Measurements from ENCODE around the gene TMEM72. TPM values are rescaled to one million over a fixed set of nuclear protein-coding genes. Genes with fewer than 3 reads are reported as not detected.

Gene TMEM72
- total and polyA plus RNA-seq, 2 donors (not counting 3 experiments of a cell fraction or from before 2014, with no cell fraction given), result not detected

DNA sequence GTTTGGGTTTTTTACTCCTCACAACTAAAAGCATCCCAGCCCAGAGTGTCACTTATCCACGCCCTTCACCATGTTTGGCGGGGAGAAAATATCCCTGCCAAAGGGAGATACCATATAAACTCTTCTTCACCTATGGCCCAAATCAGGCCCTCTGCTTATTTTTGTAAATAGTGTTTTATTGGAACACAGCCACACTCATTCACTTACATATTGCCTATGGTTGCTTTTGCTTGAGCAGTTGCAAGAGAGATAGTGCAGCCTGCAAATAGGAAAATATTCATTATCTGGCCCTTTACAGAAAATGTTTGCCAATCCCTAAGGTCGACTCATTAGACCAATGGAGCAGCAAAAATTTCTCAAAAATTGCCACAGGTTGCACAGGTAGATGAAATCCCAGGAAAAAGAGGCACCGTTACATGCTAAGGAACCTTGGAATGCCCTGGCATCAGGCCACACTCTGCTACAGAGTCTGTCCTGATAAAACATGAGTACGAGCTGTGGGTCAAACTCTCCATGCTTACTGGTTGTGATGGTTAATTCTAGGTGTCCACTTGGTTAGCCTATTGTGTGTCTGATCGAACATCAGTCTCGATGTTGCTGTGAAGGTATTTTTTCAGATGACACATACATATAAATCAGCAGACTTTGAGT, 40.6 kb downstream of the TMEM72 start:
- H3K9ac ChIP-seq (replicated peaks; ENCODE audit: extremely low read depth, insufficient read depth, low read length), result no peak overlapping the region
- TF ChIP-seq GATA2 (IDR thresholded peaks at IDR 0.05; ENCODE audit: insufficient read depth, insufficient read length, low read depth, low read length) (no peak), EZH2 (IDR thresholded peaks at IDR 0.05; ENCODE audit: borderline replicate concordance, low read depth, low read length, severe bottlenecking) (no peak), JUN (IDR thresholded peaks at IDR 0.05; ENCODE audit: borderline replicate concordance, insufficient read depth, insufficient read length, low read depth) (no peak), POLR2AphosphoS5 (IDR thresholded peaks at IDR 0.05; ENCODE audit: insufficient read depth, low read depth, low read length) (no peak), FOS (IDR thresholded peaks at IDR 0.05; ENCODE audit: borderline replicate concordance, insufficient read depth, low read length) (no peak), MYC (IDR thresholded peaks at IDR 0.05; ENCODE audit: low read depth, low read length) (no peak), POLR2A (IDR thresholded peaks at IDR 0.05; ENCODE audit: low read depth, low read length) (no peak)
- TF ChIP-seq, protein P1, sequence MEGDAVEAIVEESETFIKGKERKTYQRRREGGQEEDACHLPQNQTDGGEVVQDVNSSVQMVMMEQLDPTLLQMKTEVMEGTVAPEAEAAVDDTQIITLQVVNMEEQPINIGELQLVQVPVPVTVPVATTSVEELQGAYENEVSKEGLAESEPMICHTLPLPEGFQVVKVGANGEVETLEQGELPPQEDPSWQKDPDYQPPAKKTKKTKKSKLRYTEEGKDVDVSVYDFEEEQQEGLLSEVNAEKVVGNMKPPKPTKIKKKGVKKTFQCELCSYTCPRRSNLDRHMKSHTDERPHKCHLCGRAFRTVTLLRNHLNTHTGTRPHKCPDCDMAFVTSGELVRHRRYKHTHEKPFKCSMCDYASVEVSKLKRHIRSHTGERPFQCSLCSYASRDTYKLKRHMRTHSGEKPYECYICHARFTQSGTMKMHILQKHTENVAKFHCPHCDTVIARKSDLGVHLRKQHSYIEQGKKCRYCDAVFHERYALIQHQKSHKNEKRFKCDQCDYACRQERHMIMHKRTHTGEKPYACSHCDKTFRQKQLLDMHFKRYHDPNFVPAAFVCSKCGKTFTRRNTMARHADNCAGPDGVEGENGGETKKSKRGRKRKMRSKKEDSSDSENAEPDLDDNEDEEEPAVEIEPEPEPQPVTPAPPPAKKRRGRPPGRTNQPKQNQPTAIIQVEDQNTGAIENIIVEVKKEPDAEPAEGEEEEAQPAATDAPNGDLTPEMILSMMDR (IDR thresholded peaks at IDR 0.05; ENCODE audit: extremely low read depth in 1 of 2, insufficient read depth in 1 of 2, low read depth in 1 of 2, low read length in 2 of 2), result no peak
- TF ChIP-seq, protein P2, sequence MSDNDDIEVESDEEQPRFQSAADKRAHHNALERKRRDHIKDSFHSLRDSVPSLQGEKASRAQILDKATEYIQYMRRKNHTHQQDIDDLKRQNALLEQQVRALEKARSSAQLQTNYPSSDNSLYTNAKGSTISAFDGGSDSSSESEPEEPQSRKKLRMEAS (IDR thresholded peaks at IDR 0.05; ENCODE audit: insufficient read depth, insufficient read length), result no peak
- no peak overlapping the region for H3K27ac ChIP-seq (ENCODE audit: insufficient read depth, low read depth, low read length)
- H3K4me1 ChIP-seq (ENCODE audit: control insufficient read depth, extremely low read depth, insufficient read depth, low read length), result no peaks in the 10 kb centered on the region
- H3K9me3 ChIP-seq (replicated peaks; ENCODE audit: control insufficient read depth, insufficient read depth, low read length), result no peaks in the 10 kb centered on the region
- H3K27me3 ChIP-seq (ENCODE audit: control insufficient read depth in 2 of 2, insufficient read depth in 2 of 2, low read length in 2 of 2), result no peaks in the 10 kb centered on the region
- intact Hi-C loops (cut with micrococcal nuclease), result no loop called here
- FAIRE-seq (no peak), DNase-seq (ENCODE audit: low read depth, low spot score) (no peak)
- dilution Hi-C loops (cut with MboI; ENCODE audit: extremely low pct_ligation_motif_present, low sequenced_read_pairs), result no loop called here
- H3K4me3 ChIP-seq (replicated peaks in 1 of 3; ENCODE audit: insufficient read depth in 1 of 3, low read depth in 1 of 3, low read length in 3 of 3), result no peak overlapping the region
- no peaks in the 10 kb centered on the region for H3K36me3 ChIP-seq (ENCODE audit: control insufficient read depth in 2 of 2, extremely low read depth in 1 of 2, insufficient read depth in 2 of 2, low read length in 2 of 2)
- no peak overlapping the region for H3K4me2 ChIP-seq (ENCODE audit: insufficient read depth, low read length)
- no peaks in the 10 kb centered on the region for H4K20me1 ChIP-seq (replicated peaks; ENCODE audit: control insufficient read depth, extremely low read depth, insufficient read depth, low read length)
- H3K79me2 ChIP-seq (ENCODE audit: control insufficient read depth, insufficient read depth, low read length), result no peaks in the 10 kb centered on the region
- CTCF ChIA-PET, result no interaction called here
- H2AFZ ChIP-seq (ENCODE audit: low read depth, low read length), result no peak overlapping the region
- H3K9me1 ChIP-seq (replicated peaks; ENCODE audit: control insufficient read depth, extremely low read depth, insufficient read depth, low read length), result no peaks in the 10 kb centered on the region
- BruUV-seq (replicated peaks), result no TSS peak
- POLR2A ChIA-PET, result no interaction called here
